Measurements from ENCODE around the gene PVR.

- TF ChIP-seq ZNF654 (tag by site-specific recombination; IDR thresholded peaks at IDR 0.05; ENCODE audit: low read depth) = no peak
- no peak for TF ChIP-seq ZNF692 (tag by site-specific recombination; IDR thresholded peaks at IDR 0.05)
- no peak for TF ChIP-seq ZNF274 (IDR thresholded peaks at IDR 0.05; ENCODE audit: low read length)
- TF ChIP-seq ZNF274 (tag by site-specific recombination; IDR thresholded peaks at IDR 0.05; ENCODE audit: borderline replicate concordance) = no peak
- TF ChIP-seq ZNF558 (tag by site-specific recombination; IDR thresholded peaks at IDR 0.05) = no peak
- TF ChIP-seq ZNF530 (tag by site-specific recombination; IDR thresholded peaks at IDR 0.05; ENCODE audit: low read depth) = no peak
- TF ChIP-seq, protein P1, sequence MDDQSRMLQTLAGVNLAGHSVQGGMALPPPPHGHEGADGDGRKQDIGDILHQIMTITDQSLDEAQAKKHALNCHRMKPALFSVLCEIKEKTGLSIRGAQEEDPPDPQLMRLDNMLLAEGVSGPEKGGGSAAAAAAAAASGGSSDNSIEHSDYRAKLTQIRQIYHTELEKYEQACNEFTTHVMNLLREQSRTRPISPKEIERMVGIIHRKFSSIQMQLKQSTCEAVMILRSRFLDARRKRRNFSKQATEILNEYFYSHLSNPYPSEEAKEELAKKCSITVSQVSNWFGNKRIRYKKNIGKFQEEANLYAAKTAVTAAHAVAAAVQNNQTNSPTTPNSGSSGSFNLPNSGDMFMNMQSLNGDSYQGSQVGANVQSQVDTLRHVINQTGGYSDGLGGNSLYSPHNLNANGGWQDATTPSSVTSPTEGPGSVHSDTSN (CRISPR knock-in tag; IDR thresholded peaks at IDR 0.05) = no peak
- peak; percentile 77 for TF ChIP-seq ZNF146 (tag by site-specific recombination; IDR thresholded peaks at IDR 0.05)
- TF ChIP-seq CTCF (tag by site-specific recombination; IDR thresholded peaks at IDR 0.05) = no peak
- TF ChIP-seq ZNF549 (tag by site-specific recombination; IDR thresholded peaks at IDR 0.05) = no peak
- no peak for TF ChIP-seq ZNF398 (tag by site-specific recombination; IDR thresholded peaks at IDR 0.05)
- no peak for TF ChIP-seq ZFP69B (tag by site-specific recombination; IDR thresholded peaks at IDR 0.05)
Observed at GRCh38 chr19:44687888-44688287, 44.2 kb downstream of the PVR start.

All from HEK293 (cell line).